K562 (cell line): ENCODE results near the gene HSPA1L. TPM values are rescaled to one million over a fixed set of nuclear protein-coding genes. Genes with fewer than 3 reads are reported as not detected.

Experiments
- CBX1 ChIP-seq: sonication (generic); IDR thresholded peaks from 2 replicates; pipeline ENCODE4 v1.6.1; 2016; ENCODE audit warnings: antibody characterized with exemption, low read depth, mild to moderate bottlenecking
- CSDE1 ChIP-seq, 2 experiments: fragments of 450-650 bp; IDR thresholded peaks; 2 replicates each; pipeline ENCODE4 v1.6.1; 2016; ENCODE audit warnings: mild to moderate bottlenecking in 1 of 2
- GABPB2 ChIP-seq: fragments of 250-450 bp; sonication (Bioruptor Pico); conservative IDR thresholded peaks from 2 replicates; pipeline ENCODE4 v1.5.1; 2021; ENCODE audit warnings: mild to moderate bottlenecking
- LARP7 ChIP-seq: fragments of 450-650 bp; IDR thresholded peaks from 2 replicates; pipeline ENCODE4 v1.6.1; 2016
- NCOA4 ChIP-seq: fragments of 450-650 bp; IDR thresholded peaks from 2 replicates; pipeline ENCODE4 v1.6.1; 2018; ENCODE audit warnings: mild to moderate bottlenecking; ENCODE audit not compliant: partially characterized antibody
- PHTF2 ChIP-seq: fragments of 250-450 bp; sonication (Bioruptor Pico); IDR thresholded peaks from 2 replicates; pipeline ENCODE4 v1.5.0; 2021; ENCODE audit warnings: mild to moderate bottlenecking
- POLR2AphosphoS5 ChIP-seq: IDR thresholded peaks from 2 replicates; pipeline ENCODE4 v1.6.1; 2011; ENCODE audit warnings: mild to moderate bottlenecking, low read depth, low read length, moderate library complexity; ENCODE audit not compliant: control insufficient read depth, insufficient read depth
- POLR2G ChIP-seq: fragments of 200-400 bp; formaldehyde crosslinking; IDR thresholded peaks from 2 replicates; pipeline ENCODE4 v1.6.1; 2017; ENCODE audit warnings: low read depth, mild to moderate bottlenecking, antibody characterized with exemption, low read length, moderate library complexity
- SMARCA5 ChIP-seq: fragments of 450-650 bp; IDR thresholded peaks from 2 replicates; pipeline ENCODE4 v1.6.1; 2016
- STAG1 ChIP-seq: sonication (generic); formaldehyde crosslinking; IDR thresholded peaks from 2 replicates; pipeline ENCODE4 v1.5.0; 2020; ENCODE audit warnings: missing genetic modification reagents, borderline replicate concordance
- TAF15 ChIP-seq: fragments of 200-400 bp; formaldehyde crosslinking; IDR thresholded peaks from 2 replicates; pipeline ENCODE4 v1.6.1; 2017; ENCODE audit warnings: mild to moderate bottlenecking, low read depth, low read length, moderate library complexity
- ZNF41 ChIP-seq: fragments of 250-450 bp; sonication (Bioruptor Pico); conservative IDR thresholded peaks from 2 replicates; pipeline ENCODE4 v1.4.0; 2020; ENCODE audit warnings: mild to moderate bottlenecking
- ZNF695 ChIP-seq: fragments of 450-650 bp; formaldehyde crosslinking; IDR thresholded peaks from 2 replicates; pipeline ENCODE4 v1.4.0; 2020; ENCODE audit warnings: mild to moderate bottlenecking, moderate library complexity
- polyA plus RNA-seq, 8 experiments: library from polyadenylated mRNA; depleted of rRNA in 4 of 8; stranded (reverse) in 5 of 8; unstranded in 3 of 8; fragments of >200 nt; fragmentation: Nextera tagmentation in 2 of 8; fragmentation: Illumina TruSeq in 1 of 8; extraction: Ambion mirVana in 2 of 8; extraction: Trizol in 1 of 8; gene quantifications; 2 replicates each; pipeline versions ENCODE4 v1.2.1 to v1.2.3, GENCODE V29; 2011 to 2014; ENCODE audit warnings: inconsistent platforms in 1 of 8, missing spikeins in 1 of 8
- total RNA-seq, 7 experiments: library from RNA; depleted of rRNA in 6 of 7; stranded (reverse); fragments of >200 nt in 6 of 7; fragmentation: Illumina TruSeq in 2 of 7; extraction: Trizol in 2 of 7; gene quantifications; 2 replicates each; pipeline versions ENCODE4 v1.2.1 to v1.2.3, GENCODE V29; 2011 to 2021; ENCODE audit warnings: low replicate concordance in 1 of 7
- TF ChIP-seq, protein P1 (sequence below): fragments of 250-450 bp; sonication (Bioruptor Pico); IDR thresholded peaks from 2 replicates; pipeline ENCODE4 v1.4.0; 2020; ENCODE audit warnings: borderline replicate concordance
- TF ChIP-seq, protein P2 (sequence below), 2 experiments: fragments of 450-650 bp; IDR thresholded peaks; 2 replicates each; pipeline ENCODE4 v1.6.1; 2016; ENCODE audit warnings: mild to moderate bottlenecking in 2 of 2, borderline replicate concordance in 1 of 2, low read depth in 1 of 2, moderate library complexity in 1 of 2

Gene HSPA1L
- total and polyA plus RNA-seq, 9 of the 15 experiments (the other 6 are each of a cell fraction or from before 2014, with no cell fraction given) = 0.14 to 2.1 (median 1.3) TPM

DNA sequence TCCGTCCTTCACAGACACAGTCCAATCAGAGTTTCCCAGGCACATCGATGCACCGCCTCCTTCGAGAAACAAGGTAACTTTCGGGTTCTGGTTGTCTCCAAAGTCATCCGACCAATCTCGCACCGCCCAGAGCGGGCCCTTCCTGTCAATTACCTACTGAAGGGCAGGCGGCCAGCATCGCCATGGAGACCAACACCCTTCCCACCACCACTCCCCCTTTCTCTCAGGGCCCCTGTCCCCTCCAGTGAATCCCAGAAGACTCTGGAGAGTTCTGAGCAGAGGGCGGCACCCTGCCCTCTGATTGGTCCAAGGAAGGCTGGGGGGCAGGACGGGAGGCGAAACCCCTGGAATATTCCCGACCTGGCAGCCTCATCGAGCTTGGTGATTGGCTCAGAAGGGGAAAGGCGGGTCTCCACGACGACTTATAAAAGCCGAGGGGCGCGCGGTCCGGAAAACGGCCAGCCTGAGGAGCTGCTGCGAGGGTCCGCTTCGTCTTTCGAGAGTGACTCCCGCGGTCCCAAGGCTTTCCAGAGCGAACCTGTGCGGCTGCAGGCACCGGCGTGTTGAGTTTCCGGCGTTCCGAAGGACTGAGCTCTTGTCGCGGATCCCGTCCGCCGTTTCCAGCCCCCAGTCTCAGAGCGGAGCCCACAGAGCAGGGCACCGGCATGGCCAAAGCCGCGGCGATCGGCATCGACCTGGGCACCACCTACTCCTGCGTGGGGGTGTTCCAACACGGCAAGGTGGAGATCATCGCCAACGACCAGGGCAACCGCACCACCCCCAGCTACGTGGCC, 12.4 kb upstream of the HSPA1L start, which contains the start of gene HSPA1B (continued):
- peak; percentile 99; the same call in 1 of the 2 replicates for TF ChIP-seq PHTF2 (CRISPR knock-in tag)
- TF ChIP-seq POLR2G = peak; percentile 99
- TF ChIP-seq TAF15 = no peak
- TF ChIP-seq, protein P1, sequence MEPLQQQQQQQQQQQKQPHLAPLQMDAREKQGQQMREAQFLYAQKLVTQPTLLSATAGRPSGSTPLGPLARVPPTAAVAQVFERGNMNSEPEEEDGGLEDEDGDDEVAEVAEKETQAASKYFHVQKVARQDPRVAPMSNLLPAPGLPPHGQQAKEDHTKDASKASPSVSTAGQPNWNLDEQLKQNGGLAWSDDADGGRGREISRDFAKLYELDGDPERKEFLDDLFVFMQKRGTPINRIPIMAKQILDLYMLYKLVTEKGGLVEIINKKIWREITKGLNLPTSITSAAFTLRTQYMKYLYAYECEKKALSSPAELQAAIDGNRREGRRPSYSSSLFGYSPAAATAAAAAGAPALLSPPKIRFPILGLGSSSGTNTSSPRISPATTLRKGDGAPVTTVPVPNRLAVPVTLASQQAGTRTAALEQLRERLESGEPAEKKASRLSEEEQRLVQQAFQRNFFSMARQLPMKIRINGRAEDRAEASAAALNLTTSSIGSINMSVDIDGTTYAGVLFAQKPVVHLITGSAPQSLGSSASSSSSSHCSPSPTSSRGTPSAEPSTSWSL (CRISPR knock-in tag) = peak; percentile 85; the same call in 1 of the 2 replicates
- peak; percentile 100 for TF ChIP-seq POLR2AphosphoS5
- TF ChIP-seq ZNF695 (CRISPR knock-in tag) = peak; percentile 73; the same call in 1 of the 2 replicates
- peak; percentile 76; the same call in 1 of the 2 replicates for TF ChIP-seq GABPB2 (CRISPR knock-in tag)
- TF ChIP-seq, protein P2, sequence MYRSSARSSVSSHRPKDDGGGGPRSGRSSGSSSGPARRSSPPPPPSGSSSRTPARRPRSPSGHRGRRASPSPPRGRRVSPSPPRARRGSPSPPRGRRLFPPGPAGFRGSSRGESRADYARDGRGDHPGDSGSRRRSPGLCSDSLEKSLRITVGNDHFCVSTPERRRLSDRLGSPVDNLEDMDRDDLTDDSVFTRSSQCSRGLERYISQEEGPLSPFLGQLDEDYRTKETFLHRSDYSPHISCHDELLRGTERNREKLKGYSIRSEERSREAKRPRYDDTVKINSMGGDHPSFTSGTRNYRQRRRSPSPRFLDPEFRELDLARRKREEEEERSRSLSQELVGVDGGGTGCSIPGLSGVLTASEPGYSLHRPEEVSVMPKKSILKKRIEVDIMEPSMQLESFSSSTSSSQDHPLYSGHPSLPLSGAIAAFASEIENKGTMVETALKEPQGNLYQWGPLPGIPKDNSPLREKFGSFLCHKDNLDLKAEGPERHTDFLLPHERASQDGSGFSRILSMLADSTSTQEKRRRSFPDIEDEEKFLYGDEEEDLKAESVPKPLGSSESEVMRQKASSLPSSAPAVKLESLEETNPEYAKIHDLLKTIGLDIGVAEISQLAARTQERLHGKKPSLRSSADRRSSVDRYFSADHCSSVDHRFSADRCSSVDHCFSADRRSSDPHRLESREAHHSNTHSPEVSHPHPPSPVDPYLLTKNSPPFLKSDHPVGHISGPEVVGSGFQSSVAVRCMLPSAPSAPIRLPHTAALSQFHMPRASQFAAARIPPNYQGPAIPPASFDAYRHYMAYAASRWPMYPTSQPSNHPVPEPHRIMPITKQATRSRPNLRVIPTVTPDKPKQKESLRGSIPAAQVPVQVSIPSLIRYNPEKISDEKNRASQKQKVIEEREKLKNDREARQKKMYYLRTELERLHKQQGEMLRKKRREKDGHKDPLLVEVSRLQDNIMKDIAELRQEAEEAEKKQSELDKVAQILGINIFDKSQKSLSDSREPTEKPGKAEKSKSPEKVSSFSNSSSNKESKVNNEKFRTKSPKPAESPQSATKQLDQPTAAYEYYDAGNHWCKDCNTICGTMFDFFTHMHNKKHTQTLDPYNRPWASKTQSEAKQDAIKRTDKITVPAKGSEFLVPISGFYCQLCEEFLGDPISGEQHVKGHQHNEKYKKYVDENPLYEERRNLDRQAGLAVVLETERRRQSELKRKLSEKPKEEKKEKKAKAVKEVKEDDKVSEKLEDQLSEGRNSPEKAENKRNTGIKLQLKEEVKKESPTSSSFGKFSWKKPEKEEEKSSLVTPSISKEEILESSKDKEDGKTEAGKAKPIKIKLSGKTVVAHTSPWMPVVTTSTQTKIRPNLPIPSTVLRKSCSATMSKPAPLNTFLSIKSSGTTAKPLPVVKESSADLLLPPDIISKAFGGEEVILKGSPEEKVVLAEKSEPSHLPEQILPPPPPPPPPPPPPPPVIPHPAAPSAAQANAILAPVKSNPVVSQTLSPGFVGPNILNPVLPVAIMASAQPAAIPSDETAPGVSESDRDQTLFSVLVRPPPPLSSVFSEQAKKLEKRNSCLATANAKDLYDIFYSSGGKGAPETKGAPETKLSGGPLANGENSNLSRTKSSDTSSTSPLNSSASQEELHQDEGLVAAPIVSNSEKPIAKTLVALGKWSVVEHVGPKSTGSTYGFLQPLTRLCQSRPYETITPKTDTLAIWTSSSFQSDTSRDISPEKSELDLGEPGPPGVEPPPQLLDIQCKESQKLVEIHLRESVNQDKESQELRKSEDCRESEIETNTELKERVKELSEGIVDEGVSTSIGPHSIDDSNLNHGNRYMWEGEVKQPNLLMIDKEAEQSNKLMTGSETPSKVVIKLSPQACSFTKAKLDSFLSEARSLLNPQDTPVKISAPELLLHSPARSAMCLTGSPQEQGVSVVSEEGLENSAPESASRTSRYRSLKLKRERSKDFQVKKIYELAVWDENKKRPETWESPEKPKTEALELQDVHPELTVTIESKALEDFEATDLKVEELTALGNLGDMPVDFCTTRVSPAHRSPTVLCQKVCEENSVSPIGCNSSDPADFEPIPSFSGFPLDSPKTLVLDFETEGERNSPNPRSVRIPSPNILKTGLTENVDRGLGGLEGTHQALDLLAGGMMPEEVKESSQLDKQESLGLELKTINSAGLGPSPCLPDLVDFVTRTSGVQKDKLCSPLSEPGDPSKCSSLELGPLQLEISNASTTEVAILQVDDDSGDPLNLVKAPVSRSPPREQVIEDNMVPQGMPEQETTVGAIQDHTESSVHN (IDR thresholded peaks at IDR 0.05; ENCODE audit: borderline replicate concordance in 1 of 2, low read depth in 1 of 2) = no peak
- TF ChIP-seq LARP7 = no peak
- TF ChIP-seq NCOA4 = no peak
- peak; percentile 98 for TF ChIP-seq CBX1
- TF ChIP-seq STAG1 (CRISPR knock-in tag) = no peak
- TF ChIP-seq ZNF41 = no peak
- TF ChIP-seq SMARCA5 = no peak
- TF ChIP-seq CSDE1 (IDR thresholded peaks at IDR 0.05) = no peak
